Measurements from ENCODE around the gene LUC7L2.
"Not testable (repeated sequence)": the region's sequence is repeated elsewhere in the genome, so short reads cannot be mapped to it uniquely, and the experiment has no call there.

The LUC7L2 gene

DNA sequence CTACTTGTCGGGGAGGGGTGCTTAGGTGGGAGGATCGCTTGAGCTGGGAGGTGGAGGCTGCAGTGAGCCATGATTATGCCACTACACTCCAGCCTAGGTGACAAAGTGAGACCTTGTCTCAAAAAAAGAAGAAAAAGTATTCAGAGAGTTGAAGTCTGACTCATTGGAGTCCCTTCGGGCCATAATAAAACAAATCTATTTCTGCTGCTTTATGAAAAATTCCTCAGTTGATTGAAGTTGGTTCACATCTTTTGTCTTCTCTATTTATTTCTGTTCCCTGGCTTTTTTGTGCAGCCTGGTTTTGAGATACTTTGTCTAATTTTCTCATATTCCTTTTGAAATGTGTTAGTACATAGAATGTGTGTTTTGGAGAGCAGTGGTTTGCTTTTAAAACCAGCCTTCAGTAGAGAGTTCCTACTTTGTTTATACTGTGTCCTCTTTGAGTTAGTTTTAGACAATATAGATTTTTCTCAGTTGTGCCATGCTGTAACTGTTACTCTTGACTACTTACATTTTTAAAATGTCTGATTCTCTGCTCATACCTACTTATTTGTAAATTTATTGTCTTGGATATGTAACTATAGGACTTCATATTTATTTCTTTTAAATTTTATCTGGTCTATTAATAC lies 36.7 kb downstream of the LUC7L2 start:
- no peak for DNase-seq (ENCODE audit: low read depth)

- DNase-seq (ENCODE audit: low read depth), result no peak
These were observed 37.5 kb downstream of the LUC7L2 start for GRCh38 chr7:139397192-139397591.

DNA sequence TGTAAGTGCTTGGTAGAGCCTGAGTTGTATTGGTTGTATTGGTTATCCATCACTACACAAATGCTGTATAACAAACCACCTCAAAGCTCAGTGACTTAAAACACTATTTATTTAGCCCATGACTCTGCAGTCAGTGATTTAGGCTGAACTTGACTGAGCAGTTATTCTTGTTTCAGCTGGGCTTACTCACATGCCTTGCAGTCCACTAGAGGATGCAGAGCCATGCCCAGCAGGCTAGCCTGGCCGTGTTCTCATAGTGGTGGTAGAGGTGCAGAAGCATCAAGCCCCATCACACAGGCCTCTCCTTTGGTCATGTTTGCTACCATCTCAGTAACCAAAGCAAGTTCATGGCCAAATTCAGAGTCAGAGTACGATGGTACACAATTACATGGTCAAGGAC lies 43.9 kb downstream of the LUC7L2 start:
- no peak for DNase-seq (ENCODE audit: low read depth)

GRCh38 chr7:139407555-139407954 lies 47.9 kb downstream of the LUC7L2 start:
- DNase-seq (ENCODE audit: low read depth), result no peak

DNA sequence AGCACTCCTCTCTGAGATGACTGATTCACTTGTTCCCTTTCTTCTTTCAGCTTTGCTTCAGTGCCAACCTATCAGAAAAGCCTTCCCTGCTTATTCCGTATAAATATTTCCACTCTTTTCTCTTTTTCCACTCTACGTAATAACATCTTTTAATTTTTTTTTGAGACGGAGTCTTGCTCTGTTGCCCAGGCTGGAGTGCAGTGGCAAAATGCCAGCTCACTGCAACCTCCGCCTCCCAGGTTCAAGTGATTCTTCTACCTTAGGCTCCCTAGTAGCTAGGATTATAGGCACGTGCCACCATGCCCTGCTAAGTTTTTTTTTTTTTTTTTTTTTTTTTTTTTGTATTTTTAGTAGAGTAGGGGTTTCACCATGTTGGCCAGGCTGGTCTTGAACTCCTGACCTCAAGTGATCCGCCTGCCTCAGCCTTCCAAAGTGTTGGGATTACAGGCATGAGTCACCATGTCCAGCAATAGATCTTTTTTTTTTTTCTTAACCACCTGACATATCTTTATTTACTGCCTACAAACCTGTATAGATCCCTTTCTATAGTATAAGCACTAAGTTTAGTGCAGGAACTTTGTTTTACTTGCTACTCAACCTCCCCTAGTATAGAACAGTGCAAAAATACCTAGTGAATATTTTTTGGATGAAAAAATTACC lies 55.2 kb downstream of the LUC7L2 start:
- not testable (repeated sequence) for DNase-seq (ENCODE audit: low read depth)

- DNase-seq (ENCODE audit: low read depth), result no peak
These were observed 56.7 kb downstream of the LUC7L2 start for GRCh38 chr7:139416405-139416804.

GRCh38 chr7:139417478-139417877 lies 57.8 kb downstream of the LUC7L2 start:
- no peak for DNase-seq (ENCODE audit: low read depth)

- no peak for DNase-seq (ENCODE audit: low read depth)
These were observed 61.4 kb downstream of the LUC7L2 start for GRCh38 chr7:139421123-139421522.

DNA sequence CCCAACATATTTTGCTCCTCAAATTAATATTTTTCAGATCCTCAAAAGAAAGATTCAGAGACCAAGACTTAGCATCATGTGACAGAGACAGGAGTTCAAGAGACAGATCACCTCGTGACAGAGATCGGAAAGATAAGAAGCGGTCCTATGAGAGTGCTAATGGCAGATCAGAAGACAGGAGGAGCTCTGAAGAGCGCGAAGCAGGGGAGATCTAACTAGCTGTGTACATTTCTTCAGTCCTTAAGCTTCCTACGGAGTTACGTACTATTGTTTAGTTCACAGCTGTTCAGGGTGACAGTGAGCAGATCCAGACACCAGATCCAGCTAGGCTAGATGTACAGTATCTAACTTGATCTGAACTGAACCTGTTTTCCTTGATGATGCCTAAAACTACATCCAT lies 62.4 kb downstream of the LUC7L2 start:
- no peak for DNase-seq (ENCODE audit: low read depth)

GRCh38 chr7:139423091-139423490 lies 63.4 kb downstream of the LUC7L2 start:
- DNase-seq (ENCODE audit: low read depth), result no peak

DNA sequence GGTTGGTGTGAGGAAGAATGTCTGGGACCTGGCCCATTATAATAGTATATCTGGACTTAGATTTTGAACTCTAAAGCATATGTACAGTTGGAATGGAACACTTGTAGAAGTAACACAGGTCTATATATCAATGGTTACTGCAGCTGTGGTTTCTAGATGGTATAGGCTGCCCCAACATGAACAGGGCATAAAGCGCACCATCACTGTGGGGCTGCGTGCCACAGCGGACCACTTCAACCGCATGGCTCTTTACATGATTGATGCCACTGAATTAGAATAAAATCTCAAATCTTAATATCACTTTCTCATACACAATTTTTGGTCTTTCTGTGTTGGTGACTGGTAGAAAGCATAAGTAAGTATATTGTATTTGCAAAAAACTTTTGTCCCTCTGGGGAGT lies 64.3 kb downstream of the LUC7L2 start:
- DNase-seq (ENCODE audit: low read depth), result no peak

GRCh38 chr7:139425701-139426100 lies 66.0 kb downstream of the LUC7L2 start:
- not testable (repeated sequence) for DNase-seq (ENCODE audit: low read depth)

- no peak for DNase-seq (ENCODE audit: low read depth)
These were observed 66.7 kb downstream of the LUC7L2 start for GRCh38 chr7:139426258-139427028.

DNA sequence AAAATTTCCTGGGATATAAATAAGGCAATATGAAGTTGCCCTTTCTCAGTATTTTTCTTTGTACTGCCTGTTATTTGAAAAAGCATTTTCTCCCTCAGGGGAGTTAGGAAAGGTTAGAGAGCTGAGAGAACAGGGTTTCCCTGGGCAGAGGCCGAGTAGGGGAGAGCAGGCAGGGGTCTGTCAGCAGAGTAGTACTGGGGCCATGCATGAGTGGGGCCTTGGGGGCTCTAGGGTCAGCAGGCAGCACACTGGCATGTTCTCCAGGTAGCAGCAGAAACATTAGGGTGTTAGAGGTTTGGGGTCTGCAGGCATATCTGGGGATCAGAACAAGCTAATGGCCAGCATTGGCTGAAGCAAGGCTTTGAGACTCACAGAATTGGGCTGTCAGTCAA lies 67.3 kb downstream of the LUC7L2 start:
- no peak for DNase-seq (ENCODE audit: low read depth)

- DNase-seq (ENCODE audit: low read depth), result no peak
These were observed 68.1 kb downstream of the LUC7L2 start for GRCh38 chr7:139427788-139428187.

GRCh38 chr7:139429735-139430134 lies 70.0 kb downstream of the LUC7L2 start:
- DNase-seq (ENCODE audit: low read depth), result not testable (repeated sequence)

GRCh38 chr7:139430443-139430842 lies 70.7 kb downstream of the LUC7L2 start:
- no peak for DNase-seq (ENCODE audit: low read depth)

- DNase-seq (ENCODE audit: low read depth), result no peak
These were observed 71.3 kb downstream of the LUC7L2 start for GRCh38 chr7:139431010-139431409.

DNA sequence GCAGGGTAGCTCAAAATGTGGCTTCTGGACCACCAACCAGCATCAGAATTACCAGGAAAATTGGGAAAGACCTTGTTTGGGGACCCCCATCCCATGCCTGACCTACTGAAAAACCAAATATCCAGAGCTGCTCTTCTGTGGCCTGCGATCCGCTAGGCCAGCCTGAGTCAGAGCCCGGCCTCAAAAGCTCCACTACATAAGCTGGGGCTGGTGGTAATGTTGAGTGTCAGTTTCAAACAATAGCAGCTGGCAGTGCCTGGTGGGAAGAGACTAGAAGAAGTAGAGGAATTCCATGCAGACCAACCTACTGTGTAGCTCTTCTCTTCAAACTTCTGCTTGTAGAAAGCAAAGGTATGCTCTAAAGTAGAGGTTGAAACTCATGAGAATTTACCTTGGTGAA lies 71.8 kb downstream of the LUC7L2 start:
- no peak for DNase-seq (ENCODE audit: low read depth)

GRCh38 chr7:139436806-139437205 lies 77.1 kb downstream of the LUC7L2 start:
- no peak for DNase-seq (ENCODE audit: low read depth)

GRCh38 chr7:139439375-139439774 lies 79.7 kb downstream of the LUC7L2 start:
- DNase-seq (ENCODE audit: low read depth), result no peak

GRCh38 chr7:139441961-139442360 lies 82.3 kb downstream of the LUC7L2 start:
- DNase-seq (ENCODE audit: low read depth), result no peak
